RWPE2 (cell line): ENCODE data around the gene IL34.

Source experiments
- ATAC-seq: fragments of 200-7000 bp; cut with Tn5 transposase; 3 replicates; pipeline ENCODE4 v1.9.1; 2021; ENCODE audit warnings: low read depth
- DNase-seq: peaks from one replicate; pipeline ENCODE4 v3.0.0-alpha.2; 2020; ENCODE audit warnings: low spot score
- H3K27ac ChIP-seq: fragments of 450-650 bp; 2 replicates; pipeline ENCODE4 v1.5.1; 2017; ENCODE audit warnings: mild to moderate bottlenecking; ENCODE audit not compliant: poor library complexity, severe bottlenecking
- H3K27me3 ChIP-seq: fragments of 250-450 bp; sonication (Bioruptor Pico); 2 replicates; pipeline ENCODE4 v1.5.1; 2021; ENCODE audit warnings: mild to moderate bottlenecking, moderate library complexity; ENCODE audit not compliant: insufficient read depth, poor library complexity, severe bottlenecking
- H3K36me3 ChIP-seq: fragments of 250-450 bp; sonication (Bioruptor Pico); 2 replicates; pipeline ENCODE4 v1.5.1; 2020; ENCODE audit warnings: low read depth, mild to moderate bottlenecking, moderate library complexity
- H3K4me1 ChIP-seq: fragments of 250-450 bp; sonication (Bioruptor Pico); 2 replicates; pipeline ENCODE4 v1.5.1; 2021; ENCODE audit warnings: mild to moderate bottlenecking, moderate library complexity; ENCODE audit not compliant: insufficient read depth, poor library complexity, severe bottlenecking
- H3K4me3 ChIP-seq: fragments of 250-450 bp; sonication (Bioruptor Pico); 2 replicates; pipeline ENCODE4 v1.5.1; 2021; ENCODE audit warnings: mild to moderate bottlenecking, moderate library complexity; ENCODE audit not compliant: severe bottlenecking
- H3K9me3 ChIP-seq: fragments of 250-450 bp; sonication (Bioruptor Pico); 2 replicates; pipeline ENCODE4 v1.5.1; 2021; ENCODE audit warnings: mild to moderate bottlenecking, moderate library complexity; ENCODE audit not compliant: severe bottlenecking
- CTCF ChIP-seq: fragments of 450-650 bp; IDR thresholded peaks from one replicate; pipeline ENCODE4 v1.5.1; 2017; ENCODE audit warnings: mild to moderate bottlenecking, moderate library complexity; ENCODE audit not compliant: poor library complexity, severe bottlenecking

IL34 gene

GRCh38 chr16:70649300-70649699 lies 2.9 kb downstream of the IL34 start:
- H3K27me3 ChIP-seq = no peaks in the 10 kb centered on the region
- no peak for TF ChIP-seq CTCF

GRCh38 chr16:70650216-70650615 lies 3.9 kb downstream of the IL34 start:
- ATAC-seq (no peak), DNase-seq (no peak)
- Histone ChIP-seq H3K4me3 (no peak overlapping the region), H3K27me3 (no peaks in the 10 kb centered on the region), H3K27ac (no peak overlapping the region), H3K36me3 (no peaks in the 10 kb centered on the region), H3K9me3 (no peaks in the 10 kb centered on the region), H3K4me1 (no peaks in the 10 kb centered on the region)
- TF ChIP-seq CTCF = no peak

More at GRCh38 chr16:70649300-70649699, 2.9 kb downstream of the IL34 start:
- ATAC-seq (no peak), DNase-seq (no peak)
- Histone ChIP-seq H3K4me3 (no peak overlapping the region), H3K27ac (no peak overlapping the region), H3K36me3 (no peaks in the 10 kb centered on the region), H3K9me3 (no peaks in the 10 kb centered on the region), H3K4me1 (no peaks in the 10 kb centered on the region)

GRCh38 chr16:70651524-70651923 lies 5.2 kb downstream of the IL34 start:
- no peak for TF ChIP-seq CTCF
- Histone ChIP-seq H3K27me3 (no peaks in the 10 kb centered on the region), H3K9me3 (no peaks in the 10 kb centered on the region), H3K4me3 (no peak overlapping the region), H3K4me1 (no peaks in the 10 kb centered on the region), H3K27ac (no peak overlapping the region), H3K36me3 (no peaks in the 10 kb centered on the region)
- DNase-seq (no peak), ATAC-seq (no peak)

- Histone ChIP-seq H3K4me3 (no peak overlapping the region), H3K27me3 (no peaks in the 10 kb centered on the region), H3K4me1 (no peaks in the 10 kb centered on the region), H3K36me3 (no peaks in the 10 kb centered on the region), H3K27ac (no peak overlapping the region), H3K9me3 (no peaks in the 10 kb centered on the region)
- ATAC-seq (no peak), DNase-seq (no peak)
- TF ChIP-seq CTCF = no peak
These were observed 6.0 kb downstream of the IL34 start for GRCh38 chr16:70652322-70652721.

- peak; percentile 4 for DNase-seq
- ATAC-seq = no peak
- H3K4me1 ChIP-seq = no peaks in the 10 kb centered on the region
- no peak for TF ChIP-seq CTCF
- H3K27ac ChIP-seq = no peak overlapping the region
- no peak overlapping the region for H3K4me3 ChIP-seq
- H3K36me3 ChIP-seq = no peaks in the 10 kb centered on the region
- no peaks in the 10 kb centered on the region for H3K27me3 ChIP-seq
- H3K9me3 ChIP-seq = no peaks in the 10 kb centered on the region
These were observed 7.0 kb downstream of the IL34 start for GRCh38 chr16:70653406-70653805.
